HepG2 (cell line): Measurements from ENCODE around the gene DMAC2L. TPM values are rescaled to one million over a fixed set of nuclear protein-coding genes. Genes with fewer than 3 reads are reported as not detected.

Source experiments
- AKNA ChIP-seq: sonication (generic); formaldehyde crosslinking; IDR thresholded peaks from 2 replicates; pipeline ENCODE4 v1.4.0; 2020; ENCODE audit warnings: missing genetic modification reagents, borderline replicate concordance
- FLYWCH1 ChIP-seq: sonication (generic); formaldehyde crosslinking; IDR thresholded peaks from 2 replicates; pipeline ENCODE4 v1.8.1; 2023; ENCODE audit warnings: mild to moderate bottlenecking, missing genetic modification reagents
- HDAC6 ChIP-seq: fragments of 200-600 bp; sonication (generic); IDR thresholded peaks from 2 replicates; pipeline ENCODE4 v1.7.0; 2017; ENCODE audit warnings: mild to moderate bottlenecking, antibody characterized with exemption, low read length, low read depth
- ISX ChIP-seq: sonication (generic); formaldehyde crosslinking; conservative IDR thresholded peaks from 2 replicates; pipeline ENCODE4 v1.5.0; 2020; ENCODE audit warnings: missing genetic modification reagents
- MZF1 ChIP-seq: sonication (generic); formaldehyde crosslinking; IDR thresholded peaks from 2 replicates; pipeline ENCODE4 v1.8.1; 2023; ENCODE audit warnings: mild to moderate bottlenecking, missing genetic modification reagents, borderline replicate concordance
- RARA ChIP-seq: IDR thresholded peaks from 2 replicates; pipeline ENCODE4 v1.6.1; 2016; ENCODE audit warnings: missing genetic modification reagents, missing compliant biosample characterization
- ZBTB7A ChIP-seq: sonication (generic); formaldehyde crosslinking; IDR thresholded peaks from 2 replicates; pipeline ENCODE4 v1.8.0; 2022; ENCODE audit warnings: mild to moderate bottlenecking, missing genetic modification reagents
- ZFP37 ChIP-seq: sonication (generic); formaldehyde crosslinking; IDR thresholded peaks from 2 replicates; pipeline ENCODE4 v1.4.0; 2020; ENCODE audit warnings: missing genetic modification reagents, borderline replicate concordance
- ZNF180 ChIP-seq: sonication (generic); formaldehyde crosslinking; IDR thresholded peaks from 2 replicates; pipeline ENCODE4 v1.4.0; 2020; ENCODE audit warnings: low read depth, missing genetic modification reagents, borderline replicate concordance
- ZNF512B ChIP-seq: sonication (generic); formaldehyde crosslinking; IDR thresholded peaks from 2 replicates; pipeline ENCODE4 v1.5.1; 2020; ENCODE audit warnings: missing genetic modification reagents, mild to moderate bottlenecking, borderline replicate concordance
- ZNF598 ChIP-seq: sonication (generic); formaldehyde crosslinking; IDR thresholded peaks from 2 replicates; pipeline ENCODE4 v1.5.1; 2020; ENCODE audit warnings: mild to moderate bottlenecking, missing genetic modification reagents, borderline replicate concordance
- ZNF629 ChIP-seq: sonication (generic); formaldehyde crosslinking; conservative IDR thresholded peaks from 2 replicates; pipeline ENCODE4 v1.5.0; 2020; ENCODE audit warnings: missing genetic modification reagents
- polyA plus RNA-seq, 8 experiments: library from polyadenylated mRNA; depleted of rRNA in 3 of 8; stranded (reverse) in 7 of 8; unstranded in 1 of 8; fragments of >200 nt; fragmentation: Illumina TruSeq in 4 of 8; extraction: Trizol in 4 of 8; gene quantifications; 2 replicates each; pipeline versions ENCODE4 v1.2.1 to v1.2.3, GENCODE V29; 2011 to 2016; ENCODE audit warnings: low read depth in 4 of 8, missing spikeins in 1 of 8, mixed read lengths in 1 of 8; ENCODE audit not compliant: insufficient read depth in 1 of 8
- total RNA-seq, 5 experiments: library from RNA; depleted of rRNA; stranded (reverse); fragments of >200 nt; fragmentation: Illumina TruSeq; extraction: Trizol; gene quantifications; 2 replicates each; pipeline ENCODE4 v1.2.3, GENCODE V29; 2016; ENCODE audit warnings: low read depth in 1 of 5
- TF ChIP-seq, protein P1 (sequence below): sonication (generic); formaldehyde crosslinking; IDR thresholded peaks from 2 replicates; pipeline ENCODE4 v1.4.0; 2020; ENCODE audit warnings: missing genetic modification reagents, borderline replicate concordance
- TF ChIP-seq, protein P2 (sequence below): sonication (generic); formaldehyde crosslinking; IDR thresholded peaks from 2 replicates; pipeline ENCODE4 v1.4.0; 2020; ENCODE audit warnings: missing genetic modification reagents

Gene DMAC2L
- total and polyA plus RNA-seq, 2 of the 13 experiments (the other 11 are each of a cell fraction or from before 2014, with no cell fraction given) = 19.4 to 23.2 TPM

- TF ChIP-seq MZF1 (CRISPR knock-in tag) (no peak), ZNF629 (CRISPR knock-in tag) (no peak), AKNA (CRISPR knock-in tag) (no peak), ZNF598 (CRISPR knock-in tag) (peak; percentile 94), FLYWCH1 (CRISPR knock-in tag) (peak; percentile 87), ZNF512B (CRISPR knock-in tag) (no peak), RARA (CRISPR knock-in tag) (peak; percentile 23; the same call in 1 of the 2 replicates), HDAC6 (no peak), ZNF180 (no peak), ISX (CRISPR knock-in tag) (no peak), ZFP37 (no peak), ZBTB7A (CRISPR knock-in tag) (peak; percentile 73)
- TF ChIP-seq, protein P1, sequence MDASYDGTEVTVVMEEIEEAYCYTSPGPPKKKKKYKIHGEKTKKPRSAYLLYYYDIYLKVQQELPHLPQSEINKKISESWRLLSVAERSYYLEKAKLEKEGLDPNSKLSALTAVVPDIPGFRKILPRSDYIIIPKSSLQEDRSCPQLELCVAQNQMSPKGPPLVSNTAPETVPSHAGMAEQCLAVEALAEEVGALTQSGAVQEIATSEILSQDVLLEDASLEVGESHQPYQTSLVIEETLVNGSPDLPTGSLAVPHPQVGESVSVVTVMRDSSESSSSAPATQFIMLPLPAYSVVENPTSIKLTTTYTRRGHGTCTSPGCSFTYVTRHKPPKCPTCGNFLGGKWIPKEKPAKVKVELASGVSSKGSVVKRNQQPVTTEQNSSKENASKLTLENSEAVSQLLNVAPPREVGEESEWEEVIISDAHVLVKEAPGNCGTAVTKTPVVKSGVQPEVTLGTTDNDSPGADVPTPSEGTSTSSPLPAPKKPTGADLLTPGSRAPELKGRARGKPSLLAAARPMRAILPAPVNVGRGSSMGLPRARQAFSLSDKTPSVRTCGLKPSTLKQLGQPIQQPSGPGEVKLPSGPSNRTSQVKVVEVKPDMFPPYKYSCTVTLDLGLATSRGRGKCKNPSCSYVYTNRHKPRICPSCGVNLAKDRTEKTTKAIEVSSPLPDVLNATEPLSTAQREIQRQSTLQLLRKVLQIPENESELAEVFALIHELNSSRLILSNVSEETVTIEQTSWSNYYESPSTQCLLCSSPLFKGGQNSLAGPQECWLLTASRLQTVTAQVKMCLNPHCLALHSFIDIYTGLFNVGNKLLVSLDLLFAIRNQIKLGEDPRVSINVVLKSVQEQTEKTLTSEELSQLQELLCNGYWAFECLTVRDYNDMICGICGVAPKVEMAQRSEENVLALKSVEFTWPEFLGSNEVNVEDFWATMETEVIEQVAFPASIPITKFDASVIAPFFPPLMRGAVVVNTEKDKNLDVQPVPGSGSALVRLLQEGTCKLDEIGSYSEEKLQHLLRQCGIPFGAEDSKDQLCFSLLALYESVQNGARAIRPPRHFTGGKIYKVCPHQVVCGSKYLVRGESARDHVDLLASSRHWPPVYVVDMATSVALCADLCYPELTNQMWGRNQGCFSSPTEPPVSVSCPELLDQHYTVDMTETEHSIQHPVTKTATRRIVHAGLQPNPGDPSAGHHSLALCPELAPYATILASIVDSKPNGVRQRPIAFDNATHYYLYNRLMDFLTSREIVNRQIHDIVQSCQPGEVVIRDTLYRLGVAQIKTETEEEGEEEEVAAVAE (CRISPR knock-in tag) = peak; percentile 49; the same call in 1 of the 2 replicates
- TF ChIP-seq, protein P2, sequence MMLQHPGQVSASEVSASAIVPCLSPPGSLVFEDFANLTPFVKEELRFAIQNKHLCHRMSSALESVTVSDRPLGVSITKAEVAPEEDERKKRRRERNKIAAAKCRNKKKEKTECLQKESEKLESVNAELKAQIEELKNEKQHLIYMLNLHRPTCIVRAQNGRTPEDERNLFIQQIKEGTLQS = peak; percentile 7
Measured at GRCh38 chr14:50311972-50312733, at the start of gene DMAC2L, which contains the start of gene L2HGDH (continued).
